ENCODE data around the gene DIS3L.
"Not testable (repeated sequence)": the region's sequence is repeated elsewhere in the genome, so short reads cannot be mapped to it uniquely, and the experiment has no call there.

Gene DIS3L

GRCh38 chr15:66293419-66294156 is at the start of gene DIS3L:
Gene DIS3L (plus strand): TSS chr15:66293568. CDS start chr15:66293597, 29 bp downstream.
- intact Hi-C loops (cut with DNase I) = loop anchor here (5.0 to 10.0 kb wide), 4 partner anchors 159 to 659 kb away; partner anchors contain the start of gene SNAPC5
- peak; percentile 23 to 91 (median 42) for DNase-seq

DNA sequence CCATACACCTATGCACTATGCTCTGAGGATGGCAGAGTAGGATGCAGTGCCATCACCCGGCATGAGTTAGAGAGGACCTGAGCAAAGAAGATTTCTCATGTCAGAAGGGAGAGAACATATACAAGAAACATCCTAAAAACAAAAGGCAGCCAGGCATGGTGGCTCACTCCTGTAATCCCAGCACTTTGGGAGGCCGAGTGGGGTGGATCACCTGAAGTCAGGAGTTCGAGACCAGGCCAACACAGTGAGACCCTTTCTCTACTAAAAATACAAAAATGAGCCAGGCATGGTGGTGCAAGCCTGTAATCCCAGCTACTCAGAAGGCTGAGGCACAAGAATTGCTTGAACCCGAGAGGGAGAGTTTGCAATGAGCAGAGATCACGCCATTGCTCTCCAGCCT is 47.5 kb upstream of the DIS3L start:
- DNase-seq; intact Hi-C loops (cut with DNase I): not testable (repeated sequence)

DNA sequence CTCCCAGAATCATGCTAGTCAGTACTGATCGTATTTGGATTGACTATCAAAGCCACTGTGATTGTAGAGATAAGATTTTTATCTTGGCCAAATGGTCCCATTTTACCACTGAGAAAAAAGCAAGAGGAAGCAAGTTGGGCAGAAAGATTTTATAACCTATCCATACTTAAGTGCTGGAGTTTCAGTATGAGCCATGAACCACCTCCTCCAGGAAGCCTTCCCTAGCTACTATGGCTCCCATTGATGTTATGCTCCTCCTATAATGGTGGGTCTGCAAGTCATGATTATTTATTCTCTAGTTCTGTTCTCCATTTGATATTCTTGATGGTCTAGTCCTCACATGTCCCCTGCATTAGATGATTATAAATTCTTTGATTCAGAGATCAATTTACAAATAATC is 46.4 kb upstream of the DIS3L start:
- no peak for DNase-seq
- intact Hi-C loops (cut with DNase I) = no loop called here

DNA sequence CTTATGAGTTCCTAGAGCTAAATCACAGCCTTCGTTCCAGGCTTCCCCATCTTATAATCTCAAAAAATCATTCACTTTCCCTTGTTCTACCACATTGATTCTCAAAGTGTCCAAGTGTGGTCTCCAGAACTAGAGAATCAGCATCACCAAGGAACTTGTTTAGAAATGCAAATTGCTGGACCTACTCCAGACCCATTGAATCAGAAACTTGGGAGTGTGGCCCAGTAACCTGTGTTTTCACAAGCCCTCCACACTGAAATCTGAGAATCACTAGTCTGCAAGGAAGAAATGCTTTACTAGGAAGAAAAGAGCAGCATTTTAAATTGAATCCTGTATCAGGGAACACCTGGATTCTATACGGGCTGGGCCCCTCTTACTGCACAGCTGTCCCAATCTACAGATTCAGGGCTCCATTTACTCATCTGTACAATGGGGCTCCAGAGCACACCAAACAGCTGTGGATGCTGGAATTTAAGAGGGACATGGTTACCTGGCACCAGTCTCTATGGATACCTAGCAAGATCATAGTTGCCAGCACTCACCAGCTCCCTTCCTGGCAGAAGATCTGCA is 43.7 kb upstream of the DIS3L start:
- no peak for DNase-seq
- intact Hi-C loops (cut with DNase I) = no loop called here

GRCh38 chr15:66251065-66251789 is 42.1 kb upstream of the DIS3L start:
- DNase-seq = no peak
- intact Hi-C loops (cut with DNase I) = no loop called here

DNA sequence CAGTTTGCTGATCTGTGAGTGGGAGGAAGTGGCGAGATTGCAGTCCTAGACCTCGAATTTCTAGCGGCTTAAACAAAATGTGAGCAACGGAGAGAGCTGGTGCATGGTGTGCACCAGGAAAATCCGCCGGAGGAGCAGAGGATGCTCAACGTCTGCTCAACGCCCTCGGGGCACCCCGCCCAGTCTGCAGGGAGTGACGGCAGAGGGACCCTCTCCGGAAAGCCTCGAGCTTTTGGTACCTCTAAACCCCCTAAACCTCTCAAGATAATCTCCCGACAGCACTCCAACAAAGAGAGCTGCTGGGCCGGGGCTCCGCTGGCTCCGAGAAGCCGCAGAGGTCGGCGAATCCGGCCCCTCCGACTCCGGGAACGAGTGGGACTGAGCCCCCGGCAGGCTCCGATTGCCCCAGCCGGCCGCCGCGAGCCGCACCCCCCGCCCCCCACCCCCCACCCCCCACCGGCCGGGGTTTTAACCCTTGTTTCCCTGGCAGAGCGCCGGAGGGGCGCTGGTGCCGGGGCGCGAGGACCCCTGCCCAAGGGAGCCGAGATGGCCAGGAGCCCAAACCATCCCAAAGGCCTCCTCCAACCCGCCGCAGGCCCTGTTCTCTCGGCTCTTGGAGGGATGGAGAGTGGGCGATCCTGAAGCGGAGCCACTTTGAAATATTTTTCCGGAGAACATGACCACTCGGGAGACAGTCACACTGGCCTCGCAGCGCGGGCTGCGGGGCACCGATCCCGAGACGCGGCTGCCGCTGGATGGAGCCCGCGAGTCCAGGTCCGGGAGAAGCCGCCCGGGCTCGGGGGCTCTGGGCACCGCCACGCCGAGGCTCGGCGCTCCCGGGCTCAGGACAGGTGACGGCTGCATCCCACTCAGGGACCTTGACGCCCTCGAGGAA is 41.3 kb upstream of the DIS3L start:
- DNase-seq = peak; percentile 34 to 94 (median 64)
- intact Hi-C loops (cut with DNase I) = loop anchor here (2.0 kb wide), 1 partner anchor 35 kb away; no protein-coding TSS in a partner anchor

DNA sequence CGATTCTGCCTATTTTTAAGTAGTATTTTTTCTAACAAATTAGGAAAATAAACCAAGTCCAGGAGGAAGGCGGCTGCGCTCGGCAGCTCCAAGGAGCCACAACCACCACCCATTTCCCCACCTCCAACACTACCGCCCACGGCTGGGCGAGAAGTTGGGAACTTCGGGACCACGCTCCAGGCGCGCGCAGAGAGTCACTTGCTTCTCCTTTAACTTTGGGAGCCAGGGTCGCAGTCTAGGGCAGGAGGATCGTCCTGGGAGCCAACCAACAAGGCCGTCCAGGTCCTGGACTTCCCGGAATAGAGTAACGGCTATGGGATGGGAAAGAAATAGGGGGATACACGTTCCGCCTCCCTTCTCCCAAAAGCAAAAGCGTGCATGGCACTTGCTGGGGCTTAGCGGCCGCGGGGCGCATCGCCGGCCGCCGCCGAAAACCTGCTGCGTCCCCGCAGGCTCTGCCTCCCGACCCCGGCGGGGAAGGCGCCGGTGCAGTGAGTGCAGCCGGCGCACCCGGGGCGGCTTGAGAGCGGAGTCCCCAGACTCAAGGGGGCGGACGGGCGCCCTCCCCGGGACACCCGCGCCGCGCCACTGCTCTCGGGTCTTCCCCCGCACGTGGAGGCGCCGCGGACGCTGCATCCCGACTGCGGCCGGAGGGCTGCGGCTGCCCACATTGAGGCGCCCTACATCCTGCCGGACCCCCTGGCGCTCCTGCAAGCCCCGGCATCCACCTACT is 40.5 kb upstream of the DIS3L start:
- DNase-seq = peak in 1 of 10 donors; percentile 78
- intact Hi-C loops (cut with DNase I) = loop anchor here (2.0 kb wide), 1 partner anchor 34 kb away; no protein-coding TSS in a partner anchor

DNA sequence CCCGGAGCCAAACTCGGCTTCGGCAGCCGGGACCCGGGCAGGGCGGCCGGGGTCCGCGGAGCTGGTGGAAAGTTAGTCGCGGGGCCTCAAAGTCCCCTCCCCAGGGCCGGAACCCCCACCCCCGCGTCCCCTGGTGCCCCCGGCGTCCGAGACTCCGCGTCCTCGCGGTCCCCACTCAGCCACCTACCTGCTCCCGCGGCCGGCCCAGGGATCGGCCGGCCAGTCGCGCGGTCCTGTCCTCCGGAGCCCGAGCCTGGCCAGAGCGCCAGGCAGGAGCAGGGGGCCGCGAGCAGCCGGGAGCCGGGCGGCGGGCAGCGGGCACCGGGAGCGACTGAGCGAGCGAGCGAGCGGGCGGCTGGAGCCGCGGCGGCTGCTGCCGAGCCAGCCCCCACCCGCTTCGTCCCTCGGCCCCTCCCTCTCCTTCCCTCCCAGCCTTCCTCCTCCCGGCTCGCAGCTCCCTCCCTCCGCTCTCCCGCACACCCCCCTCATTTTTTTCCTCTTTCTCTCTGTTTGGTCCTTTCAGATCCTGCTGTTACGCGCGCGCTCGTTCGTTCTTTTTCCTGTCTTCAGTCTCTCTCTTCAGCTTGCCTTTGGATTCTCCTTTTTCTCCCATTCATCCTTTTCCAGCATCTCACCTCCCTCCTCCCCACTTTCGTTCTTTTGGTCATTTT is 39.8 kb upstream of the DIS3L start, which contains the start of gene MEGF11:
TSS of gene MEGF11 (minus strand) at position 333 of the 671 bp plus-strand sequence. CDS start 125,347 bp downstream, outside the sequence.
- DNase-seq = peak in 9 of 10 donors; percentile 22 to 90 (median 49)
- intact Hi-C loops (cut with DNase I) = loop anchor here (2.0 kb wide), 1 partner anchor 33 kb away; no protein-coding TSS in a partner anchor

DNA sequence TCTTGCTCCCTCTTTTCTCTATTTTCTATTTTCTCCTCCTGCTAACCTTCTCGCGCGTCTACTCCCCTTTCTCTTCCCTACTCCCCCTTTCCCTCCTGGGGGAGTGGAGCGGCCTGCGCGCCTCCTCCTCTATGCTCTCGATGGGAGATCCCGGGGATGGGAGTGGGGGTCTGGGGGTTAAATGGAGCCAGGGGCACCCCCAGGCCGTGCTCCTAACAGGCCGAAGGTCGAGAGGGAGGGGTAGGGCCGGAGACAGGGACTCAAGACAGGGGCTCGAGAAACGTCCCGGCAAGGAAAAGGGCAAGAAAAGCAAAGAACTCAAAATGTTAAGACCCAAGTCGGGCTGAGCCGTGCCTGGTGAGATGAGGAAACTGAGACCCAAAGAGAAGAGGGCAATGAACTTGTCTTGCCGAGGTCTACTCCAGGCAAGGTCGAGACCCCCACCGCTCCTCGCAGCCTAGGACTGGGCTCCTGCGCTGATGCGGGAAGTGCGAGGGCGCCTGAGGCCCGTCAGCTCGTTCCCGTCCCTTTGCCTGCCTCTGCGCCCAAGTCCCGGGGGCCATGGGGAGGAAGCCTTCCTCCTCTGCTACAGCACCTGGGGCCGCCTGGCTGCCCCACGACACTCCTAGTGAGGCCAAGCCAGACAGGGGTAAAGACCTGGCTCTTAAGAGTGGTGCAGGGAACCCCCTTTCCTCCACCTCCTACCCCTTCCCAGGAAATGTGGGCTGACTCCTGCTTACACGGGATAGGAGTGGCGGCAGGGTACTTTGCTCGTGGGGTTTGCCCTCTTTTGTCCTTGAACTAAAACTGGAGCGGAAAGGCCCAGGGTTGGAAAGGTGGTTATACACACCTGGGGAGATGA is 39.0 kb upstream of the DIS3L start:
- DNase-seq = peak in 1 of 10 donors; percentile 76
- intact Hi-C loops (cut with DNase I) = no loop called here

DNA sequence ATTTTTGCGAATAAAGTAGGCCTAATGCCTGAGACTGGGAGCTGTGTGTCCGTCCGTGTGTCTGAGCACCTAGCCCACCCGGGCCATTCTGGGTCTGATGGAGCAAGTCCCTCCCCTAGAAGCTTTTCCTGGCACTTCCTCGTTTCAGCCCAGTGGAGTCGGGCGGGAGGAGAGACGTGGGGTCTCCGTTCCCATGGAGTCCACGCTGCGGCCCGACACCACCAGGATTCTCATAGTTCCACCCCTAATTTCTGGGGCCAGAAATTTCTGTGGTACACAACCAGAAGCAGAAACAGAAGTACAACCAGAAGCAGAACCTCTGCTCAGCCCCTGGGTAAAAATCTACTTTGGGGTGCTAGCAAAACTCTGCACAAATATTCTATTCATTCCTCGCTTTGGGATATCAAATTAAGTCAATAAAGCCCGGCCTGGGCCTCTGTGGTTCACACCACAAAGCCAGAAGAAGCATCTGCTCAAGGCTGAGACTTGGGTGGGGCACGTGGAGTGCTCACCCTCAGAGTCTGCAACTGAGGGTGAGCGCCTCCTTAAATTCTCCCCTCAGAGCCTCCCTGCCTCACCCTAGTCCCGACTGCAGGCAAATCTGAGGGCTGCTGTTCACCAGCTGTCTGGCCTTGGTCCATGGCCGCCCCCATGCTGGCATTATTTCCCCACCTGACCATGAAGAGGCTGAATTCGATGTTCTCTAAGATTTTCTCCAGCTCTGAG is 38.3 kb upstream of the DIS3L start:
- intact Hi-C loops (cut with DNase I) = no loop called here
- no peak for DNase-seq

- DNase-seq = no peak
- intact Hi-C loops (cut with DNase I) = no loop called here
Measured at GRCh38 chr15:66256692-66257091, 36.7 kb upstream of the DIS3L start.

DNA sequence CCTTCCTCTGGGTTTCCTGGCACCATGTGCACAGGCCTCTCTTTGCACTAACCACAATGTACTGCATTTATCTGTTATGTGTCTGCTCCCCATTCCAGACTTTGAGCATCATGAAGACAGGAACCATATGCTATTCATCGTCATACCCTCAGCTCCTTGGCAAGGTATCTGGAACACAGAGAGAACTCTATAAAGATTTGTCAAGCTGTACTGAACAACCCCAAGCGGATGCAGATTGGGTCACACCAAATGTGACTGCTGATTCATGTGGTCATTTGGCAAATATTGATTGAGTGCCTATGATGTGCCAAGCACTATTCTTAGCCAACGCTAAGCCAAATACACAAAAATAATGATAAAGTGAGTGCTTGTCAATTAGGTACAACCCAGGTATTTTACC is 32.3 kb upstream of the DIS3L start:
- intact Hi-C loops (cut with DNase I) = no loop called here
- DNase-seq = no peak

- DNase-seq; intact Hi-C loops (cut with DNase I): not testable (repeated sequence)
Measured at GRCh38 chr15:66262837-66263236, 30.5 kb upstream of the DIS3L start.

- DNase-seq = peak in 1 of 10 donors; percentile 73
Measured at GRCh38 chr15:66264859-66265513, 28.4 kb upstream of the DIS3L start.

DNA sequence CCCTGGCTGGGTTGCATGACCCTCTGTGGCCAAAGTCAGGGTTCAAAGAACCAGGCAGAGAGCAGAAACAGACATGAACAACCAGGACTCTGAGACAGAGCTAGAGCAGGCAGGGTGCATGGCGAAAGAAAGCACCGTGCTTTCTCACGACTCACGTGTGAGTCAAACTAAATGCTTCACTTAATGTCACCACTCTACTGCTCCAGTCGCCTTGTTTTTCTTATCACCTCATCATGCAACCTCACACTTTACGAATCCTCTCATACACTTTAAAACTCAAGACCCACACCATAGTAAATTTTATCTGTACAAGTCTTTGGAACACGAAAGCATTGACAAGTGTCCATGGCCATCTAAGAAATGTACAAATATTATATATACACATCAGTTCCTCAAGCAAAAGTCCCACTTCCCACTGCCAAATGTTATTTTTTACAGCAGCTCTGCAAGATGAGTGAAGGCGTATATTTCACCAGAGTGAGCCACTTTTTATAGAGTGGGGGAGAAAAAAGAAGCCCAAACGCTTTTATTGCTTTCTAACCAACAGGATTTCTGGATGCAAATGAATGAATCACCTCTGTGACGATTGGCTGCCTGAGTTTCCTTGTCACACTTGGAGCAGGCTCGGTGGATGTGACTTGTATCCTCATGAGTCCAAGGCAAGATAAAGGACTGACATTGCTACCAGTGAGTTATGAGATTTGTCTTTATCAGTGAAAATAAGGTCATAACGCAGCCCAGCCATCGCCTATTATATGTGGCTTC is 23.9 kb upstream of the DIS3L start:
- DNase-seq = peak in 2 of 10 donors; percentile 40 to 77
- intact Hi-C loops (cut with DNase I) = no loop called here

More at GRCh38 chr15:66264859-66265513, 28.4 kb upstream of the DIS3L start:
- intact Hi-C loops (cut with DNase I) = no loop called here

DNA sequence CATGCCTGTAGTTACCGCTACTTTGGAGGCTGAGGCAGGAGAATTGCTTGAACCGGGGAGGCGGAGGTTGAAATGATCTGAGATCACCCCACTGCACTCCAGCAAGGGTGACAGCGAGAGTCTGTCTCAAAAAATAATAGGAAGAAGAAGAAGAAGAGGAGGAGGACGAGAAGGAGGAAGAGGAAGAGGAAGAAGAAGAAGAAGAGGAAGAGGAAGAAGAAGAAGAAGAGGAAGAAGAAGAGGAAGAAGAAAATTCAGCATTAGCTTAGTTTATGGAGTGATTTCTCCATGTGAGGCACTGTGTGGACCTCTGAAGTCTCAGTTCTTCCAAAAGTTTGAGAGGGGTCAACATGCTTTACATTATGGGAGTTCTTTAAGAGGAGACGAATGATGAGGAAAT is 22.4 kb upstream of the DIS3L start:
- no peak for DNase-seq
- intact Hi-C loops (cut with DNase I) = no loop called here
